Measurements from ENCODE around the gene NREP.

DNA sequence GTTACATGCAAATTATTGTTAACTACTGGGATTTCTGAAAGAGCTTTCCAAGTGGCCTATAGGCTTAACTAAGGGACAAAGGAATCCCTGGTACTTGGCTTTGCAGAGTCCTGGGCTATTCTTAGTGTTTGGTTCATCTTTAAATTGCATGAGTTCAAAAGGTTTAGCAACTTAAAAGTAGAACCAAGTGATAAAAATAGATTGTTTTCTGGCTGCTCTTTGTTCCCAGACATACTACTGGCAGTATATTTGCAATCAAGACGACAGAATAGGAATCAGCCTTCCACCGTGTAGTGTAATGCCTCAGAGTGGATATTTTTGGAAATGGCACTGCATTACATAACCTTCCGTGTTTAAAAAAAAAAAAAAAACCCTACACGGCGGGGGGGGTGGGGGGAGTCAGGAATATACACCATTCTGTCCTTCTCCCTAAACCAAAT is 1.0 kb downstream of the NREP start:
- no peak for TF ChIP-seq CTCF (IDR thresholded peaks at IDR 0.05; ENCODE audit: low read depth, low read length)
- TF ChIP-seq EZH2phosphoT487 (IDR thresholded peaks at IDR 0.05; ENCODE audit: low read depth) = no peak
